Breast epithelium (tissue), 3 donors: ENCODE data around the gene FOXL1.

ENCODE experiments used
- POLR2A ChIP-seq: fragments of 450-650 bp; IDR thresholded peaks from one replicate; pipeline ENCODE4 v1.6.1; 2016; ENCODE audit warnings: antibody characterized with exemption, mild to moderate bottlenecking, moderate library complexity
- TF ChIP-seq, protein P1 (sequence below), 3 donors: fragments of 450-650 bp; IDR thresholded peaks; one replicate each; pipeline ENCODE4 v1.5.1; 2016 to 2017; ENCODE audit warnings: antibody characterized with exemption in 3 of 3, mild to moderate bottlenecking in 3 of 3, moderate library complexity in 3 of 3

GRCh38 chr16:86565181-86565631 lies 13.1 kb upstream of the FOXL1 start:
- TF ChIP-seq, protein P1, sequence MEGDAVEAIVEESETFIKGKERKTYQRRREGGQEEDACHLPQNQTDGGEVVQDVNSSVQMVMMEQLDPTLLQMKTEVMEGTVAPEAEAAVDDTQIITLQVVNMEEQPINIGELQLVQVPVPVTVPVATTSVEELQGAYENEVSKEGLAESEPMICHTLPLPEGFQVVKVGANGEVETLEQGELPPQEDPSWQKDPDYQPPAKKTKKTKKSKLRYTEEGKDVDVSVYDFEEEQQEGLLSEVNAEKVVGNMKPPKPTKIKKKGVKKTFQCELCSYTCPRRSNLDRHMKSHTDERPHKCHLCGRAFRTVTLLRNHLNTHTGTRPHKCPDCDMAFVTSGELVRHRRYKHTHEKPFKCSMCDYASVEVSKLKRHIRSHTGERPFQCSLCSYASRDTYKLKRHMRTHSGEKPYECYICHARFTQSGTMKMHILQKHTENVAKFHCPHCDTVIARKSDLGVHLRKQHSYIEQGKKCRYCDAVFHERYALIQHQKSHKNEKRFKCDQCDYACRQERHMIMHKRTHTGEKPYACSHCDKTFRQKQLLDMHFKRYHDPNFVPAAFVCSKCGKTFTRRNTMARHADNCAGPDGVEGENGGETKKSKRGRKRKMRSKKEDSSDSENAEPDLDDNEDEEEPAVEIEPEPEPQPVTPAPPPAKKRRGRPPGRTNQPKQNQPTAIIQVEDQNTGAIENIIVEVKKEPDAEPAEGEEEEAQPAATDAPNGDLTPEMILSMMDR (IDR thresholded peaks at IDR 0.05), result no peak
- TF ChIP-seq POLR2A, result no peak
